ENCODE data around the gene DERA. TPM values are rescaled to one million over a fixed set of nuclear protein-coding genes. Genes with fewer than 3 reads are reported as not detected.

The DERA gene
- total RNA-seq, 1 experiment from 2014 or later = 43.7 TPM

GRCh38 chr12:15995801-15996200, 84.7 kb downstream of the DERA start:
- intact Hi-C loops (cut with micrococcal nuclease; ENCODE audit: unreplicated experiment) = no loop called here
- no peaks in the 10 kb centered on the region for H3K27me3 ChIP-seq (replicated peaks; ENCODE audit: insufficient read depth, low read depth, low read length, poor library complexity)
- H3K9me3 ChIP-seq (ENCODE audit: low read depth, low read length, poor library complexity, severe bottlenecking) = no peaks in the 10 kb centered on the region
- TF ChIP-seq CTCF (conservative IDR thresholded peaks at IDR 0.05; ENCODE audit: low read depth, low read length) = no peak
- no peak for TF ChIP-seq EZH2 (IDR thresholded peaks at IDR 0.05; ENCODE audit: borderline replicate concordance, low read depth, low read length, poor library complexity, severe bottlenecking)
- no peak overlapping the region for H3K27ac ChIP-seq (ENCODE audit: low read depth, low read length, poor library complexity, severe bottlenecking)
- ChIA-PET POLR2A (ENCODE audit: low non-redundant PET) (no interaction called here), CTCF (no interaction called here)
- no peaks in the 10 kb centered on the region for H3K4me1 ChIP-seq (ENCODE audit: insufficient read depth, low read length, poor library complexity, severe bottlenecking)
- BruUV-seq (replicated peaks) = no TSS peak
- H3K4me3 ChIP-seq (ENCODE audit: low read depth, low read length, poor library complexity, severe bottlenecking) = no peak overlapping the region
- H3K36me3 ChIP-seq (ENCODE audit: insufficient read depth, low read length, poor library complexity, severe bottlenecking) = no peaks in the 10 kb centered on the region
- DNase-seq (ENCODE audit: low spot score) = no peak

GRCh38 chr12:15996254-15996653, 85.1 kb downstream of the DERA start:
- intact Hi-C loops (cut with micrococcal nuclease; ENCODE audit: unreplicated experiment) = no loop called here
- peak; percentile 55 for DNase-seq (ENCODE audit: low spot score)
- CTCF ChIA-PET = no interaction called here

GRCh38 chr12:15996948-15997347, 85.8 kb downstream of the DERA start:
- H3K27ac ChIP-seq (ENCODE audit: low read depth, low read length, poor library complexity, severe bottlenecking) = no peak overlapping the region
- TF ChIP-seq EZH2 (IDR thresholded peaks at IDR 0.05; ENCODE audit: borderline replicate concordance, low read depth, low read length, poor library complexity, severe bottlenecking) (no peak), CTCF (conservative IDR thresholded peaks at IDR 0.05; ENCODE audit: low read depth, low read length) (no peak)
- H3K36me3 ChIP-seq (ENCODE audit: insufficient read depth, low read length, poor library complexity, severe bottlenecking) = no peaks in the 10 kb centered on the region
- ChIA-PET POLR2A (ENCODE audit: low non-redundant PET) (no interaction called here), CTCF (no interaction called here)
- intact Hi-C loops (cut with micrococcal nuclease; ENCODE audit: unreplicated experiment) = no loop called here
- no peak for DNase-seq (ENCODE audit: low spot score)
- no peaks in the 10 kb centered on the region for H3K27me3 ChIP-seq (replicated peaks; ENCODE audit: insufficient read depth, low read depth, low read length, poor library complexity)
- H3K9me3 ChIP-seq (ENCODE audit: low read depth, low read length, poor library complexity, severe bottlenecking) = no peaks in the 10 kb centered on the region
- H3K4me1 ChIP-seq (ENCODE audit: insufficient read depth, low read length, poor library complexity, severe bottlenecking) = no peaks in the 10 kb centered on the region
- H3K4me3 ChIP-seq (ENCODE audit: low read depth, low read length, poor library complexity, severe bottlenecking) = no peak overlapping the region
- BruUV-seq (replicated peaks) = no TSS peak

More at GRCh38 chr12:15996254-15996653, 85.1 kb downstream of the DERA start:
- Histone ChIP-seq H3K36me3 (ENCODE audit: insufficient read depth, low read length, poor library complexity, severe bottlenecking) (no peaks in the 10 kb centered on the region), H3K4me3 (ENCODE audit: low read depth, low read length, poor library complexity, severe bottlenecking) (no peak overlapping the region), H3K4me1 (ENCODE audit: insufficient read depth, low read length, poor library complexity, severe bottlenecking) (no peaks in the 10 kb centered on the region), H3K9me3 (ENCODE audit: low read depth, low read length, poor library complexity, severe bottlenecking) (no peaks in the 10 kb centered on the region), H3K27ac (ENCODE audit: low read depth, low read length, poor library complexity, severe bottlenecking) (no peak overlapping the region), H3K27me3 (replicated peaks; ENCODE audit: insufficient read depth, low read depth, low read length, poor library complexity) (no peaks in the 10 kb centered on the region)
- peak; percentile 42 for TF ChIP-seq CTCF (conservative IDR thresholded peaks at IDR 0.05; ENCODE audit: low read depth, low read length)
- no peak for TF ChIP-seq EZH2 (IDR thresholded peaks at IDR 0.05; ENCODE audit: borderline replicate concordance, low read depth, low read length, poor library complexity, severe bottlenecking)
- no TSS peak for BruUV-seq (replicated peaks)
- POLR2A ChIA-PET (ENCODE audit: low non-redundant PET) = no interaction called here

All from A673 (cell line).